Measurements from ENCODE around the gene TSC2. TPM values are rescaled to one million over a fixed set of nuclear protein-coding genes. Genes with fewer than 3 reads are reported as not detected.

Gene TSC2
- total RNA-seq, 2 donors from 2014 or later: 75.3 to 143 TPM

DNA sequence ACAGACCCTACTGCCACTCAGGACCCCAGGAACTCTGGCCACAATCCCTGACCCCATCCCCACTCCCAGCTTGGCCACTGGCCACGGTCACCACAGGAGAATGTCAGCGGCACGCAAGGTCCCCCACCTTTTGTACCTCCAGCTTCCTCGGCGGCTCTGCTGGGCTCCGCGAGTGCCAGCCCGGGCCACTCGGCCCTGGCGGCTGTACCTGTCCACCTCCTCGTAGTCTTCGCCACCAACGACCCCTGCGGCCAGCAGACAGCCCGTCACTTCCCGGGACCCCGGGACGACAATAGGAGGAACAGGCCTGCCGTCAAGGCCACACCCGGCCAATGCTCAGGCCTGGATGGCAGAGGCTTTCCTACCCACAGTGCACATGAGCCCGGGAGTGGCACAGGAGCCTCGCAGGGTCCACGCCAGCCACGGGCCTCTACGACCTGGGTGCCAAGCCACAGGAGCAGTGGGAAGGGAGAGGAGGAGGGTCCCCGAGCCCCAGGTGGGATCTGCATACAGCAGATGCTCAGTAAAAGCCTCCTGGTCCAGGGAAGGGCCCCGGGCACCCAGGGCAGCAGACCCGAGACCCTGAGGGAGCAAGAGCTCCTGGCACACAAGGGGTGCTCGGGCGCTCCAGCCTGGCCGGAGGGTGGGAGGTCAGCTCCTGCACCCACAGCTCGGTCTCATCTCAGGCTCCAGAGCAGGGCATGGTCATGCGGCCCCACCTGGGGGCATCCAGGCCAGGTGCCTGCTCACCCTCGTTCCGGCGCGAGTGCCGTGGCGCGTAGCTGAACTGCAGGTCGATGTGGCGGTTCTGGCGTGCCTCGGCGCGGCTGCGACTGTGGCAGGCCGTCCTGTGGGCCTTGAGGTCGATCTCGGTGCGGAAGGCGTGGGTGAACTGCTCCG, 46.1 kb upstream of the TSC2 start:
- no peak overlapping the region for H3K9ac ChIP-seq (ENCODE audit: low read depth in 2 of 2, low read length in 2 of 2)
- DNase-seq: no peak
- TF ChIP-seq CTCF (IDR thresholded peaks at IDR 0.05): no peak
- no peaks in the 10 kb centered on the region for H3K9me3 ChIP-seq
- H3K4me1 ChIP-seq: peaks cover 15% of the 10 kb centered on the region
- peaks cover 41% of the 10 kb centered on the region for H3K36me3 ChIP-seq
- intact Hi-C loops (cut with DNase I): no loop called here
- H3K4me3 ChIP-seq: no peak overlapping the region
- no peak overlapping the region for H3K27ac ChIP-seq
- H3K27me3 ChIP-seq: no peaks in the 10 kb centered on the region

DNA sequence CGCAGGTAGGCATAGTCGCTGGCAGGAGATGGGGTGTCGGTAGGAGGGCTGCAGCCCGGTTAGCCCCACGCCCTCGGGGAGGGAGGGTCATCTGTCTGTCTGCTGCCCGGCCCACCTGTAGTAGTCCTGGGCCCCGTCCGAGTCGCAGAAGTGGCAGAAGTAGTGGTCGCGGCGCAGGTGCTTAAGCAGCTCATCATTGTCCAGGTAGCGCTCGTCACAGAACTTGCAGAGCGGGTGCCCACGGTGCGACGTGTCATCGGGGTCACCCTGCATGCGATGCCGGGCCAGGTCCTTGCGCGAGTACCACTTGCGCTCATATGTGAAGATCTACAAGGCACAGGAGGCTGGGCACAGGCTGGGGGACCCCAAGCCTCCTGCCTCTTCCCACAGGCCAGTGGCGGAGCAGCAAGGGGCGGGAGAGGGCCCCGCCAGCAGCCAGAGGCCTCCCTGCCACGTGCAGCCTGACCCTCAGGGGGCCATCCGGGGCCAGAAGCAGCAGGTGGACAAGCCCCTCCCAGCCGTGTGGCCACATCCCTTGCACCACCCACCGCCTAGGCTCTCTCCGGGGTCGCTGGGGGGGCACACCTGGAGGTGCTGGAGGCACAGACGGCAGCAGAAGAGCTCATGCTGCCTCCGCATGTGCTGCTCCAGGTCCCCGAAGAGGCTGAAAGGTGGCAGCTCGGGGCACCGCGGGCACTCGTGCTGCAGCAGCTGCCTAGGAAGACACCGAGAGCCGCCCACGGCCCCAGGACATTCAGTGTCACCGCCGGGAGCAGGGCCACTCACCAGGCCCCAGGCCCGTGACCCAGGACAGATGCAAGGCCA, 45.2 kb upstream of the TSC2 start:
- no peak for TF ChIP-seq CTCF (IDR thresholded peaks at IDR 0.05)
- no peak overlapping the region for H3K27ac ChIP-seq
- no peak overlapping the region for H3K4me3 ChIP-seq
- no peaks in the 10 kb centered on the region for H3K9me3 ChIP-seq
- H3K27me3 ChIP-seq: no peaks in the 10 kb centered on the region
- H3K4me1 ChIP-seq: peaks cover 21% of the 10 kb centered on the region
- no peak for DNase-seq
- H3K9ac ChIP-seq (ENCODE audit: low read depth in 2 of 2, low read length in 2 of 2): no peak overlapping the region
- intact Hi-C loops (cut with DNase I): no loop called here
- H3K36me3 ChIP-seq: peaks cover 41% of the 10 kb centered on the region

- H3K9ac ChIP-seq (ENCODE audit: low read depth in 2 of 2, low read length in 2 of 2): no peak overlapping the region
- no peak for DNase-seq
- H3K36me3 ChIP-seq: peaks cover 36% of the 10 kb centered on the region
- H3K27ac ChIP-seq: peak overlapping the region; percentile 23
- H3K4me1 ChIP-seq: peaks cover 29% of the 10 kb centered on the region
- no peaks in the 10 kb centered on the region for H3K9me3 ChIP-seq
- TF ChIP-seq CTCF (IDR thresholded peaks at IDR 0.05): no peak
- no peak overlapping the region for H3K4me3 ChIP-seq
- intact Hi-C loops (cut with DNase I): no loop called here
- no peaks in the 10 kb centered on the region for H3K27me3 ChIP-seq
Observed at GRCh38 chr16:2003231-2003826, 44.5 kb upstream of the TSC2 start.

GRCh38 chr16:2003827-2004641, 43.8 kb upstream of the TSC2 start:
- Histone ChIP-seq H3K4me1 (peaks cover 29% of the 10 kb centered on the region), H3K27ac (peak overlapping the region; percentile 23), H3K9ac (ENCODE audit: low read depth in 2 of 2, low read length in 2 of 2) (peak overlapping the region in 1 of 2 donors; percentile 64), H3K27me3 (no peaks in the 10 kb centered on the region), H3K36me3 (peaks cover 29% of the 10 kb centered on the region), H3K4me3 (no peak overlapping the region), H3K9me3 (no peaks in the 10 kb centered on the region)
- intact Hi-C loops (cut with DNase I): no loop called here
- TF ChIP-seq CTCF (IDR thresholded peaks at IDR 0.05): peak; percentile 96
- DNase-seq: peak; percentile 93

Data from colonic mucosa (tissue), 4 donors.